ENCODE results near the gene ADM2.

Gene ADM2

GRCh38 chr22:50508897-50509296, 27.6 kb downstream of the ADM2 start:
- no peaks in the 10 kb centered on the region for H3K9me3 Mint-ChIP-seq
- H3K27ac Mint-ChIP-seq = peak overlapping the region; percentile 97
- H3K27me3 Mint-ChIP-seq (ENCODE audit: low read depth, poor library complexity) = no peaks in the 10 kb centered on the region
- no peak for TF ChIP-seq CTCF (IDR thresholded peaks at IDR 0.05)
- peak overlapping the region; percentile 93 for H3K4me3 Mint-ChIP-seq
- peaks cover 9% of the 10 kb centered on the region for H3K36me3 Mint-ChIP-seq (ENCODE audit: low read depth)
- no peak for DNase-seq
- peaks cover 15% of the 10 kb centered on the region for H3K4me1 Mint-ChIP-seq

- Mint-ChIP-seq H3K27ac (no peak overlapping the region), H3K27me3 (ENCODE audit: low read depth, poor library complexity) (no peaks in the 10 kb centered on the region), H3K9me3 (no peaks in the 10 kb centered on the region), H3K4me3 (no peak overlapping the region), H3K36me3 (ENCODE audit: low read depth) (peaks cover 18% of the 10 kb centered on the region), H3K4me1 (peaks cover 15% of the 10 kb centered on the region)
- DNase-seq = no peak
- TF ChIP-seq CTCF (IDR thresholded peaks at IDR 0.05) = no peak
These were observed 31.8 kb downstream of the ADM2 start for GRCh38 chr22:50513175-50513574.

GRCh38 chr22:50516068-50516467, 34.7 kb downstream of the ADM2 start:
- DNase-seq = no peak
- Mint-ChIP-seq H3K27ac (no peak overlapping the region), H3K4me3 (no peak overlapping the region), H3K27me3 (ENCODE audit: low read depth, poor library complexity) (no peaks in the 10 kb centered on the region), H3K4me1 (no peaks in the 10 kb centered on the region), H3K9me3 (no peaks in the 10 kb centered on the region), H3K36me3 (ENCODE audit: low read depth) (peaks cover 30% of the 10 kb centered on the region)
- no peak for TF ChIP-seq CTCF (IDR thresholded peaks at IDR 0.05)

GRCh38 chr22:50516891-50517290, 35.5 kb downstream of the ADM2 start:
- H3K9me3 Mint-ChIP-seq = no peaks in the 10 kb centered on the region
- H3K36me3 Mint-ChIP-seq (ENCODE audit: low read depth) = peaks cover 30% of the 10 kb centered on the region
- no peaks in the 10 kb centered on the region for H3K4me1 Mint-ChIP-seq
- H3K27me3 Mint-ChIP-seq (ENCODE audit: low read depth, poor library complexity) = no peaks in the 10 kb centered on the region
- TF ChIP-seq CTCF (IDR thresholded peaks at IDR 0.05) = no peak
- H3K4me3 Mint-ChIP-seq = no peak overlapping the region
- no peak overlapping the region for H3K27ac Mint-ChIP-seq
- DNase-seq = no peak

GRCh38 chr22:50517495-50518260, 36.3 kb downstream of the ADM2 start:
- no peaks in the 10 kb centered on the region for H3K27me3 Mint-ChIP-seq (ENCODE audit: low read depth, poor library complexity)

More at GRCh38 chr22:50517495-50518260, 36.3 kb downstream of the ADM2 start:
- no peak for DNase-seq
- H3K36me3 Mint-ChIP-seq (ENCODE audit: low read depth) = peaks cover 23% of the 10 kb centered on the region
- no peak for TF ChIP-seq CTCF (IDR thresholded peaks at IDR 0.05)
- H3K4me3 Mint-ChIP-seq = no peak overlapping the region
- no peaks in the 10 kb centered on the region for H3K4me1 Mint-ChIP-seq
- no peaks in the 10 kb centered on the region for H3K9me3 Mint-ChIP-seq
- no peak overlapping the region for H3K27ac Mint-ChIP-seq

Data from nephron progenitor cell (in vitro differentiated cells).